Neuronal stem cell (in vitro differentiated cells): ENCODE results near the gene MSANTD3.

Experiments
- DNase-seq: peaks from one replicate; pipeline ENCODE4 v3.0.0-alpha.2; 2013; ENCODE audit warnings: low spot score
- H2AFZ ChIP-seq: one replicate; pipeline ENCODE4 v1.6.1; 2013; ENCODE audit warnings: mild to moderate bottlenecking, low read length, inconsistent platforms
- H2AK5ac ChIP-seq: 2 replicates; pipeline ENCODE4 v1.6.1; 2013; ENCODE audit warnings: low read depth, mild to moderate bottlenecking, inconsistent platforms, low read length, moderate library complexity, mixed read lengths
- H2BK120ac ChIP-seq: 2 replicates; pipeline ENCODE4 v1.6.1; 2013; ENCODE audit warnings: low read depth, mild to moderate bottlenecking, inconsistent platforms, low read length, moderate library complexity, mixed read lengths
- H2BK12ac ChIP-seq: one replicate; pipeline ENCODE4 v1.6.1; 2013; ENCODE audit warnings: low read length, inconsistent platforms
- H2BK15ac ChIP-seq: 2 replicates; pipeline ENCODE4 v1.6.1; 2013; ENCODE audit warnings: mild to moderate bottlenecking, low read length, inconsistent platforms, mixed read lengths
- H2BK5ac ChIP-seq: one replicate; pipeline ENCODE4 v1.6.1; 2013; ENCODE audit warnings: inconsistent platforms, mild to moderate bottlenecking, low read length, moderate library complexity
- H3K14ac ChIP-seq: one replicate; pipeline ENCODE4 v1.6.1; 2013; ENCODE audit warnings: low read length, inconsistent platforms
- H3K18ac ChIP-seq: 2 replicates; pipeline ENCODE4 v1.6.1; 2013; ENCODE audit warnings: low read length, inconsistent platforms
- H3K23ac ChIP-seq: 2 replicates; pipeline ENCODE4 v1.6.1; 2013; ENCODE audit warnings: low read depth, mild to moderate bottlenecking, mixed read lengths, low read length, inconsistent platforms; ENCODE audit not compliant: poor library complexity
- H3K27ac ChIP-seq: replicated peaks from 3 replicates; pipeline ENCODE4 v1.5.1; 2013; ENCODE audit warnings: low read length, inconsistent platforms
- H3K27me3 ChIP-seq, 3 experiments: 2 replicates each; pipeline ENCODE4 v1.6.1; 2013; ENCODE audit warnings: low read length in 3 of 3, mild to moderate bottlenecking in 2 of 3, inconsistent platforms in 1 of 3, low read depth in 1 of 3, mixed read lengths in 1 of 3, moderate library complexity in 1 of 3; ENCODE audit not compliant: control insufficient read depth in 3 of 3, insufficient read depth in 3 of 3
- H3K36me3 ChIP-seq, 2 donors: replicated peaks in 1 of 2; 2 replicates each; pipeline ENCODE4 v1.6.1; 2013; ENCODE audit warnings: low read length in 2 of 2; ENCODE audit not compliant: control insufficient read depth in 2 of 2, insufficient read depth in 2 of 2
- H3K4ac ChIP-seq: 2 replicates; pipeline ENCODE4 v1.6.1; 2013; ENCODE audit warnings: inconsistent platforms, mild to moderate bottlenecking, low read length, moderate library complexity
- H3K4me1 ChIP-seq, 2 donors: 1 replicate in 1 of 2; 2 replicates in 1 of 2; pipeline ENCODE4 v1.6.1; 2013; ENCODE audit warnings: low read length in 2 of 2, low read depth in 1 of 2; ENCODE audit not compliant: control insufficient read depth in 2 of 2, insufficient read depth in 1 of 2
- H3K4me2 ChIP-seq: one replicate; pipeline ENCODE4 v1.6.1; 2013; ENCODE audit warnings: mild to moderate bottlenecking, low read length, inconsistent platforms; ENCODE audit not compliant: insufficient read depth, poor library complexity, severe bottlenecking
- H3K4me3 ChIP-seq, 2 donors: 2 replicates each; pipeline ENCODE4 v1.5.1; 2013; ENCODE audit warnings: low read length in 2 of 2, mild to moderate bottlenecking in 2 of 2, inconsistent platforms in 1 of 2, moderate library complexity in 1 of 2
- H3K79me1 ChIP-seq: one replicate; pipeline ENCODE4 v1.6.1; 2013; ENCODE audit warnings: low read depth, mild to moderate bottlenecking, inconsistent platforms, low read length, moderate library complexity
- H3K9ac ChIP-seq: one replicate; pipeline ENCODE4 v1.6.1; 2013; ENCODE audit warnings: mild to moderate bottlenecking, low read depth, low read length, inconsistent platforms; ENCODE audit not compliant: poor library complexity
- H3K9me3 ChIP-seq, 2 donors: replicated peaks in 1 of 2; 2 replicates each; pipeline versions ENCODE3 to v1.6.1; 2013; ENCODE audit warnings: low read length in 2 of 2, mild to moderate bottlenecking in 2 of 2, inconsistent platforms in 1 of 2, low read depth in 1 of 2, mixed read lengths in 1 of 2, moderate library complexity in 1 of 2; ENCODE audit not compliant: control insufficient read depth in 2 of 2, insufficient read depth in 1 of 2
- H4K8ac ChIP-seq: one replicate; pipeline ENCODE4 v1.6.1; 2013; ENCODE audit warnings: low read depth, mild to moderate bottlenecking, inconsistent platforms, low read length, moderate library complexity
- H4K91ac ChIP-seq: one replicate; pipeline ENCODE4 v1.6.1; 2013; ENCODE audit warnings: low read length, low read depth, mild to moderate bottlenecking, inconsistent platforms; ENCODE audit not compliant: poor library complexity
- WGBS, 2 donors: extraction: QIAGEN DNeasy Blood & Tissue Kit; methylation state at CpG; one replicate each; pipeline ENCODE4 v1.1.7; 2013; ENCODE audit warnings: missing lambda C conversion rate in 2 of 2, mixed read lengths in 1 of 2; ENCODE audit not compliant: insufficient read length in 2 of 2, insufficient replicate concordance in 1 of 2; ENCODE audit errors: extremely low coverage in 2 of 2; 5-methylcytosine and 5-hydroxymethylcytosine counted together

The MSANTD3 gene

GRCh38 chr9:100455470-100455869 lies 28.5 kb downstream of the MSANTD3 start:
- H3K36me3 ChIP-seq: peaks cover 17 to 49% of the 10 kb centered on the region in 2 donors

DNA sequence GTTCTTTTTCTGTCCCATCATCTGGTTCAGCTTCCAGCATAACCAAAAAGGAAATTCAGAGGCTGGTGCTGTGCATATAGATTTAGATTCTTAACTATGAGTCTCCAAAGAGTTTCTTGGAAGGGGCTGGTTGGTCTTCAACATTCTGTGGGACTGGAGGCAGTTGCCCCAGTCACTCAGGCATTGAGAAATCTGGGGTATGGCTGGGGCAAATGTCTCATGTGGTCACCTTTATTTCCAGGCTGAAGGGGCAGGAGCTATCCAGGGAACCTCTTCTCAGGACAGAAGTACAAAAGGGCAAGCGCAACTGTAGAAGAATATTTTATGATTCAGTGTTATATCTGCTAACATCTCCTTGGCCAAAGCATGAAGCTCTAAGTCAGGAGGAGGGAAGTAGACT lies 30.6 kb downstream of the MSANTD3 start:
- Histone ChIP-seq H3K4ac (no peak overlapping the region), H3K23ac (no peak overlapping the region)
- WGBS, 2 donors: no CpG with 5 or more reads among the region's 1 CpG

More at GRCh38 chr9:100455470-100455869, 28.5 kb downstream of the MSANTD3 start:
- H3K4ac ChIP-seq: no peak overlapping the region
- H3K79me1 ChIP-seq: no peaks in the 10 kb centered on the region
- no peak overlapping the region for H2AK5ac ChIP-seq
- no peak overlapping the region for H3K23ac ChIP-seq
- no peaks in the 10 kb centered on the region for H3K4me1 ChIP-seq
- H3K9ac ChIP-seq: no peak overlapping the region
- H3K14ac ChIP-seq: no peak overlapping the region
- H3K18ac ChIP-seq: no peak overlapping the region
- H3K27ac ChIP-seq: no peak overlapping the region
- peaks cover 0 to 25% of the 10 kb centered on the region in 2 donors for H3K9me3 ChIP-seq
- H4K91ac ChIP-seq: no peak overlapping the region
- H3K27me3 ChIP-seq: no peaks in the 10 kb centered on the region
- no peak overlapping the region for H2BK15ac ChIP-seq
- no peak overlapping the region for H3K4me3 ChIP-seq
- H2AFZ ChIP-seq: no peak overlapping the region
- no peak overlapping the region for H3K4me2 ChIP-seq
- H4K8ac ChIP-seq: no peak overlapping the region
- no peak for DNase-seq
- no peak overlapping the region for H2BK12ac ChIP-seq
- no peak overlapping the region for H2BK5ac ChIP-seq
- H2BK120ac ChIP-seq: no peak overlapping the region

DNA sequence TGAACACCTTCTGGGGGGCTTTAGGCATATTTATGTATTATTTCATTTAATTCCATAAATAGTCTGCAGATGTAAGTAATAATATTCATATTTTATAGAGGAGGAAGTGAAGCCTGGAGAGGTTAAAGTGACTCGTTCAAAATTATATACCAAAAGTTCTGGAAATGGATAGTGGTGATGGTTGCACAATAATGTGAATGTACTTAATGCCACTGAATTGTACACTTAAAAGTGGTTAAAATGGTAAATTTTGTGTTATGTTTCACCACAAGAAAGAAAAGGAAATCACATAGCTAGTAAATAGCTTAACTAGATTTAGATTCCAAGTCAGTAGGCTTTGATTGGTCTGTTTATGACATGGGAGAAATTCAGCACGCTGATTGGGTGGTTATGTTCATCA lies 33.0 kb downstream of the MSANTD3 start:
- no CpG with 5 or more reads among the region's 2 CpGs for WGBS, 2 donors
- no peak overlapping the region for H3K4ac ChIP-seq
- H3K36me3 ChIP-seq: peaks cover 1 to 6% of the 10 kb centered on the region in 2 donors
- H3K9ac ChIP-seq: no peak overlapping the region
- H3K79me1 ChIP-seq: no peaks in the 10 kb centered on the region
- H3K14ac ChIP-seq: no peak overlapping the region
- no peak overlapping the region for H3K23ac ChIP-seq
- no peaks in the 10 kb centered on the region for H3K9me3 ChIP-seq
- H4K8ac ChIP-seq: no peak overlapping the region
- H3K27me3 ChIP-seq: no peaks in the 10 kb centered on the region
- no peak overlapping the region for H2BK15ac ChIP-seq
- no peak for DNase-seq
- no peak overlapping the region for H2BK12ac ChIP-seq
- H4K91ac ChIP-seq: no peak overlapping the region
- H3K27ac ChIP-seq: no peak overlapping the region
- H3K4me2 ChIP-seq: no peak overlapping the region
- no peak overlapping the region for H2AK5ac ChIP-seq
- H2BK5ac ChIP-seq: no peak overlapping the region
- no peaks in the 10 kb centered on the region for H3K4me1 ChIP-seq
- H3K18ac ChIP-seq: no peak overlapping the region
- no peak overlapping the region for H2BK120ac ChIP-seq
- no peak overlapping the region for H3K4me3 ChIP-seq
- no peak overlapping the region for H2AFZ ChIP-seq

More for the DNA sequence above, 30.6 kb downstream of the MSANTD3 start:
- H3K27me3 ChIP-seq: no peaks in the 10 kb centered on the region
- no peaks in the 10 kb centered on the region for H3K79me1 ChIP-seq
- no peak overlapping the region for H3K14ac ChIP-seq
- no peak overlapping the region for H3K9ac ChIP-seq
- no peak overlapping the region for H3K4me2 ChIP-seq
- no peak overlapping the region for H4K8ac ChIP-seq
- H2AK5ac ChIP-seq: no peak overlapping the region
- peaks cover 8 to 30% of the 10 kb centered on the region in 2 donors for H3K36me3 ChIP-seq
- H2BK15ac ChIP-seq: no peak overlapping the region
- H2BK120ac ChIP-seq: no peak overlapping the region
- peaks cover 0 to 16% of the 10 kb centered on the region in 2 donors for H3K9me3 ChIP-seq
- H4K91ac ChIP-seq: no peak overlapping the region
- no peak overlapping the region for H3K27ac ChIP-seq
- no peak overlapping the region for H2BK12ac ChIP-seq
- no peak overlapping the region for H2BK5ac ChIP-seq
- H3K4me1 ChIP-seq: no peaks in the 10 kb centered on the region
- no peak overlapping the region for H3K18ac ChIP-seq
- no peak overlapping the region for H3K4me3 ChIP-seq
- no peak overlapping the region for H2AFZ ChIP-seq
- DNase-seq: no peak

DNA sequence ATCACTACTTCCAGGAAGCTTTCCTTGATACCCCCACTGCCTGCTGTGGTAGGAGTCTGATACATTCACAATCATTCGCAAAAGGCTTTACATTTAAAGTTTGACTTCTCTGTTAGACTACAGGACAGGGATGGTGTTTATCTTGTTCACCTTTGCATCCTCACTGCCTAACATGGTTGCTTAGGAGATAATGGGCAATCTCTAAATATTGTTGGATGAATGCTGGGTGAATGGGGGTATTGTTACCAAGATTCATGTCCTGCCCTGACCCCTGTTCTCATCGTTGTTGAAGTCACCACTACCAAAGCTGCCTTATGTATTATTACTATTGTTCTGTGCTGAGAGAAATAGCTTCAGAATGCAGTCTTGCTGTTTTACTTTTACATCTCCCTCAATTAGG lies 38.3 kb downstream of the MSANTD3 start:
- Histone ChIP-seq H4K91ac (no peak overlapping the region), H4K8ac (no peak overlapping the region), H3K4me1 (peaks cover 0 to 4% of the 10 kb centered on the region in 2 donors), H2BK120ac (no peak overlapping the region), H2BK12ac (no peak overlapping the region), H3K9ac (no peak overlapping the region), H3K4me3 (no peak overlapping the region), H3K4me2 (no peak overlapping the region), H3K9me3 (no peaks in the 10 kb centered on the region), H3K36me3 (no peaks in the 10 kb centered on the region), H3K4ac (no peak overlapping the region), H2BK15ac (no peak overlapping the region), H3K14ac (no peak overlapping the region), H2BK5ac (no peak overlapping the region), H3K27me3 (no peaks in the 10 kb centered on the region), H3K79me1 (no peaks in the 10 kb centered on the region), H2AFZ (no peak overlapping the region), H3K18ac (no peak overlapping the region), H2AK5ac (no peak overlapping the region), H3K23ac (no peak overlapping the region), H3K27ac (no peak overlapping the region)
- no peak for DNase-seq
- WGBS, 2 donors: no CpG with 5 or more reads among the region's 2 CpGs
